ENCODE measurements around the gene SRSF2.

Gene SRSF2

GRCh38 chr17:76738468-76738850 lies 1.3 kb upstream of the SRSF2 start:
- Histone ChIP-seq H3K4me1 (ENCODE audit: control insufficient read depth in 2 of 2, insufficient read depth in 1 of 2, low read depth in 1 of 2, low read length in 2 of 2) (peaks cover 8 to 23% of the 10 kb centered on the region in 2 donors), H3K36me3 (replicated peaks in 1 of 2; ENCODE audit: control insufficient read depth in 2 of 2, insufficient read depth in 2 of 2, low read length in 2 of 2) (peaks cover 12 to 53% of the 10 kb centered on the region in 2 donors), H2AFZ (ENCODE audit: low read length) (peak overlapping the region; percentile 86), H2BK120ac (ENCODE audit: low read depth, low read length) (no peak overlapping the region), H2BK12ac (ENCODE audit: low read length) (no peak overlapping the region), H4K91ac (ENCODE audit: low read depth, low read length, poor library complexity) (no peak overlapping the region), H3K4me2 (ENCODE audit: insufficient read depth, low read length, poor library complexity, severe bottlenecking) (peak overlapping the region; percentile 53), H2BK15ac (ENCODE audit: low read length) (no peak overlapping the region), H4K8ac (ENCODE audit: low read depth, low read length) (no peak overlapping the region), H3K14ac (ENCODE audit: low read length) (no peak overlapping the region), H3K4me3 (ENCODE audit: low read length in 2 of 2) (peak overlapping the region; percentile 67 to 78), H2BK5ac (ENCODE audit: low read length) (peak overlapping the region; percentile 96), H3K18ac (ENCODE audit: low read length) (no peak overlapping the region), H3K9me3 (replicated peaks in 1 of 2; ENCODE audit: control insufficient read depth in 2 of 2, insufficient read depth in 1 of 2, low read depth in 1 of 2, low read length in 2 of 2) (no peaks in the 10 kb centered on the region), H2AK5ac (ENCODE audit: low read depth, low read length) (no peak overlapping the region), H3K79me1 (ENCODE audit: low read depth, low read length) (peaks cover 5% of the 10 kb centered on the region), H3K9ac (ENCODE audit: low read depth, low read length, poor library complexity) (no peak overlapping the region), H3K4ac (ENCODE audit: low read length) (no peak overlapping the region), H3K27me3 (ENCODE audit: control insufficient read depth in 3 of 3, insufficient read depth in 3 of 3, low read depth in 1 of 3, low read length in 3 of 3) (no peaks in the 10 kb centered on the region), H3K23ac (ENCODE audit: low read depth, low read length, poor library complexity) (no peak overlapping the region), H3K27ac (replicated peaks; ENCODE audit: low read length) (no peak overlapping the region)
- no CpG with 5 or more reads among the region's 7 CpGs for WGBS, 2 donors (ENCODE audit: extremely low coverage in 2 of 2, insufficient read length in 2 of 2, insufficient replicate concordance in 1 of 2)
- DNase-seq (ENCODE audit: low spot score): no peak

DNA sequence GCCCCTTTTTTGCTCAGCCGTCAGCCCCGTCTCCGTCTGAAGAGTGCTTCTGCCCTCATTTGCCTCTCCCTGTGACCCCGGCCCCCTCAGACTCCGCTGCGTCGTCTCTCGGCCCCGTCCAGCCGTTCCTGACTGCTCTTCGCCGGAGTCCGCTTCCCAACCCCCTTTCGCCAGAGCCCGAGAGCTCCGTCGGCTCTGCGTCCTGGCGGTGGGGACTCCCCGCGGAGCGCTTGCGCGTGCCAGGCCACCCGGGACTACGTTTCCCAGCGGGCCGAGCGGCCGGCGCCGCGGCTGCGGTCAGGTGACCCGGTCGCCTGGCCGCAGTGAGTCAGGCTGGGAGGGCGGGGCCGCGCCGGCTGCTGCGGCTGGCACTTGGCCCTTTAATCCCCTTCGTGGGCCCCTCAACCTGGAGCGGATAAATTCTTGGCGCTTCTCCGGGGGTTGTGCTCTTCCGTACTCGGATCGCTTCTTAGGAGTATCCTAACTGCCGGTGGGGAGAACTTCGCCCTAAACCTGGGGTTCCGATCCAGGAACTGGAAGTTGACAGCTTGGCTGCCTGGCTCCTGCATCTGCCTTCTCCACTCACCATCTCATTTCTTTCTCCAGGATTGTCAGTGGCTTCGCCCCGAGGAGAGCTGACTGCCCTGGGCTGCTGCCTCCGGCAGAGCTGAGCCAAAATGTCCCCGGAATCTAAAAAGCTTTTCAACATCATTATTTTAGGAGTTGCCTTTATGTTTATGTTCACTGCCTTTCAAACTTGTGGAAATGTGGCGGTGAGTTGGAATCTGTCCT lies 741 bp upstream of the SRSF2 start, which contains the start of gene MFSD11:
Gene MFSD11, plus strand, starts transcription at position 444 of the 792 bp plus-strand sequence. Its CDS starts 234 bp downstream, at position 678.
- DNase-seq (ENCODE audit: low spot score): peak; percentile 96
- H3K27ac ChIP-seq (replicated peaks; ENCODE audit: low read length): peak within 1 kb of the TSS; percentile 99
- H3K4ac ChIP-seq (ENCODE audit: low read length): peak within 1 kb of the TSS; percentile 100
- peak within 1 kb of the TSS; percentile 100 for H3K9ac ChIP-seq (ENCODE audit: low read depth, low read length, poor library complexity)
- no peaks in the 10 kb centered on the region for H3K9me3 ChIP-seq (replicated peaks in 1 of 2; ENCODE audit: control insufficient read depth in 2 of 2, insufficient read depth in 1 of 2, low read depth in 1 of 2, low read length in 2 of 2)
- peak within 1 kb of the TSS; percentile 98 for H4K8ac ChIP-seq (ENCODE audit: low read depth, low read length)
- H3K23ac ChIP-seq (ENCODE audit: low read depth, low read length, poor library complexity): peak within 1 kb of the TSS; percentile 100
- no peaks in the 10 kb centered on the region for H3K27me3 ChIP-seq (ENCODE audit: control insufficient read depth in 3 of 3, insufficient read depth in 3 of 3, low read depth in 1 of 3, low read length in 3 of 3)
- H2BK15ac ChIP-seq (ENCODE audit: low read length): peak within 1 kb of the TSS; percentile 97
- H3K4me1 ChIP-seq (ENCODE audit: control insufficient read depth in 2 of 2, insufficient read depth in 1 of 2, low read depth in 1 of 2, low read length in 2 of 2): peaks cover 8 to 29% of the 10 kb centered on the region in 2 donors
- H3K36me3 ChIP-seq (replicated peaks in 1 of 2; ENCODE audit: control insufficient read depth in 2 of 2, insufficient read depth in 2 of 2, low read length in 2 of 2): peaks cover 15 to 53% of the 10 kb centered on the region in 2 donors
- peak within 1 kb of the TSS; percentile 96 for H2BK5ac ChIP-seq (ENCODE audit: low read length)
- H3K79me1 ChIP-seq (ENCODE audit: low read depth, low read length): peaks cover 5% of the 10 kb centered on the region
- peak within 1 kb of the TSS; percentile 92 for H4K91ac ChIP-seq (ENCODE audit: low read depth, low read length, poor library complexity)
- no CpG with 5 or more reads among the region's 57 CpGs for WGBS, 2 donors (ENCODE audit: extremely low coverage in 2 of 2, insufficient read length in 2 of 2, insufficient replicate concordance in 1 of 2)
- peak within 1 kb of the TSS; percentile 100 for H3K18ac ChIP-seq (ENCODE audit: low read length)
- H2AFZ ChIP-seq (ENCODE audit: low read length): peak within 1 kb of the TSS; percentile 86
- H2AK5ac ChIP-seq (ENCODE audit: low read depth, low read length): peak within 1 kb of the TSS; percentile 100
- H2BK12ac ChIP-seq (ENCODE audit: low read length): peak within 1 kb of the TSS; percentile 80
- H3K14ac ChIP-seq (ENCODE audit: low read length): peak within 1 kb of the TSS; percentile 99
- peak within 1 kb of the TSS; percentile 69 for H3K4me2 ChIP-seq (ENCODE audit: insufficient read depth, low read length, poor library complexity, severe bottlenecking)
- peak within 1 kb of the TSS; percentile 51 for H2BK120ac ChIP-seq (ENCODE audit: low read depth, low read length)
- H3K4me3 ChIP-seq (ENCODE audit: low read length in 2 of 2): peak within 1 kb of the TSS; percentile 89 to 100

- peak overlapping the region; percentile 99 for H3K14ac ChIP-seq (ENCODE audit: low read length)
- peak overlapping the region; percentile 100 for H3K9ac ChIP-seq (ENCODE audit: low read depth, low read length, poor library complexity)
- peaks cover 16 to 56% of the 10 kb centered on the region in 2 donors for H3K36me3 ChIP-seq (replicated peaks in 1 of 2; ENCODE audit: control insufficient read depth in 2 of 2, insufficient read depth in 2 of 2, low read length in 2 of 2)
- no CpG with 5 or more reads among the region's 117 CpGs for WGBS, 2 donors (ENCODE audit: extremely low coverage in 2 of 2, insufficient read length in 2 of 2, insufficient replicate concordance in 1 of 2)
- peaks cover 5% of the 10 kb centered on the region for H3K79me1 ChIP-seq (ENCODE audit: low read depth, low read length)
- H3K27me3 ChIP-seq (ENCODE audit: control insufficient read depth in 3 of 3, insufficient read depth in 3 of 3, low read depth in 1 of 3, low read length in 3 of 3): no peaks in the 10 kb centered on the region
- H3K4ac ChIP-seq (ENCODE audit: low read length): peak overlapping the region; percentile 100
- H3K4me1 ChIP-seq (ENCODE audit: control insufficient read depth in 2 of 2, insufficient read depth in 1 of 2, low read depth in 1 of 2, low read length in 2 of 2): peaks cover 8 to 29% of the 10 kb centered on the region in 2 donors
- H2AFZ ChIP-seq (ENCODE audit: low read length): no peak overlapping the region
- peak overlapping the region; percentile 98 for H4K8ac ChIP-seq (ENCODE audit: low read depth, low read length)
- peak overlapping the region; percentile 100 for H3K18ac ChIP-seq (ENCODE audit: low read length)
- H2BK5ac ChIP-seq (ENCODE audit: low read length): peak overlapping the region; percentile 96
- H2BK120ac ChIP-seq (ENCODE audit: low read depth, low read length): peak overlapping the region; percentile 51
- peak overlapping the region; percentile 100 for H2AK5ac ChIP-seq (ENCODE audit: low read depth, low read length)
- peak overlapping the region; percentile 97 for H2BK15ac ChIP-seq (ENCODE audit: low read length)
- peak overlapping the region; percentile 92 for H4K91ac ChIP-seq (ENCODE audit: low read depth, low read length, poor library complexity)
- peak overlapping the region; percentile 100 for H3K23ac ChIP-seq (ENCODE audit: low read depth, low read length, poor library complexity)
- H3K9me3 ChIP-seq (replicated peaks in 1 of 2; ENCODE audit: control insufficient read depth in 2 of 2, insufficient read depth in 1 of 2, low read depth in 1 of 2, low read length in 2 of 2): no peaks in the 10 kb centered on the region
- peak overlapping the region; percentile 89 to 100 for H3K4me3 ChIP-seq (ENCODE audit: low read length in 2 of 2)
- H2BK12ac ChIP-seq (ENCODE audit: low read length): peak overlapping the region; percentile 80
- peak overlapping the region; percentile 51 for H3K4me2 ChIP-seq (ENCODE audit: insufficient read depth, low read length, poor library complexity, severe bottlenecking)
- peak overlapping the region; percentile 91 for H3K27ac ChIP-seq (replicated peaks; ENCODE audit: low read length)
- DNase-seq (ENCODE audit: low spot score): peak; percentile 75
These were observed 616 bp downstream of the SRSF2 start for GRCh38 chr17:76736349-76737081.
